ENCODE results near the gene ZNF585A. TPM values are rescaled to one million over a fixed set of nuclear protein-coding genes. Genes with fewer than 3 reads are reported as not detected.

Gene ZNF585A
- total and polyA plus RNA-seq, 12 donors = 8.1 to 39.4 (median 16.7) TPM

GRCh38 chr19:37165635-37166034 is 6.9 kb downstream of the ZNF585A start:
- intact Hi-C loops (cut with DNase I) = no loop called here
- no peaks in the 10 kb centered on the region for H3K27me3 ChIP-seq
- H3K27ac ChIP-seq = no peak overlapping the region
- peaks cover 1 to 25% (median 5%) of the 10 kb centered on the region in 3 donors for H3K9me3 ChIP-seq (replicated peaks in 1 of 3)
- no peak for TF ChIP-seq POLR2A (IDR thresholded peaks at IDR 0.05)
- TF ChIP-seq, protein P1, sequence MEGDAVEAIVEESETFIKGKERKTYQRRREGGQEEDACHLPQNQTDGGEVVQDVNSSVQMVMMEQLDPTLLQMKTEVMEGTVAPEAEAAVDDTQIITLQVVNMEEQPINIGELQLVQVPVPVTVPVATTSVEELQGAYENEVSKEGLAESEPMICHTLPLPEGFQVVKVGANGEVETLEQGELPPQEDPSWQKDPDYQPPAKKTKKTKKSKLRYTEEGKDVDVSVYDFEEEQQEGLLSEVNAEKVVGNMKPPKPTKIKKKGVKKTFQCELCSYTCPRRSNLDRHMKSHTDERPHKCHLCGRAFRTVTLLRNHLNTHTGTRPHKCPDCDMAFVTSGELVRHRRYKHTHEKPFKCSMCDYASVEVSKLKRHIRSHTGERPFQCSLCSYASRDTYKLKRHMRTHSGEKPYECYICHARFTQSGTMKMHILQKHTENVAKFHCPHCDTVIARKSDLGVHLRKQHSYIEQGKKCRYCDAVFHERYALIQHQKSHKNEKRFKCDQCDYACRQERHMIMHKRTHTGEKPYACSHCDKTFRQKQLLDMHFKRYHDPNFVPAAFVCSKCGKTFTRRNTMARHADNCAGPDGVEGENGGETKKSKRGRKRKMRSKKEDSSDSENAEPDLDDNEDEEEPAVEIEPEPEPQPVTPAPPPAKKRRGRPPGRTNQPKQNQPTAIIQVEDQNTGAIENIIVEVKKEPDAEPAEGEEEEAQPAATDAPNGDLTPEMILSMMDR (IDR thresholded peaks at IDR 0.05) = no peak
- peaks cover 0 to 35% of the 10 kb centered on the region in 2 donors for H3K36me3 ChIP-seq (replicated peaks in 1 of 2)
- DNase-seq = no peak
- H3K4me3 ChIP-seq = no peak overlapping the region
- WGBS, 4 donors = 94 to 100% (median 98%) methylated on average over 1 of the region's 1 CpG
- H3K4me1 ChIP-seq (replicated peaks in 1 of 2) = no peaks in the 10 kb centered on the region

GRCh38 chr19:37160153-37160552 is 12.3 kb downstream of the ZNF585A start:
- peaks cover 0 to 65% (median 11%) of the 10 kb centered on the region in 3 donors for H3K9me3 ChIP-seq (replicated peaks in 1 of 3)

GRCh38 chr19:37148214-37148613 is 24.3 kb downstream of the ZNF585A start:
- peaks cover 0 to 4% of the 10 kb centered on the region in 2 donors for H3K36me3 ChIP-seq (replicated peaks in 1 of 2)
- H3K9me3 ChIP-seq (replicated peaks in 1 of 3) = peaks cover 0 to 77% (median 0%) of the 10 kb centered on the region in 3 donors
- no peak overlapping the region for H3K27ac ChIP-seq
- TF ChIP-seq POLR2A (IDR thresholded peaks at IDR 0.05) = no peak
- TF ChIP-seq, protein P1 (IDR thresholded peaks at IDR 0.05) = no peak
- no peak for DNase-seq
- intact Hi-C loops (cut with DNase I) = no loop called here
- H3K27me3 ChIP-seq = no peaks in the 10 kb centered on the region
- no peaks in the 10 kb centered on the region for H3K4me1 ChIP-seq (replicated peaks in 1 of 2)
- 94 to 98% (median 96%) methylated on average over 3 of the region's 3 CpGs for WGBS, 4 donors
- H3K4me3 ChIP-seq = no peak overlapping the region

More at GRCh38 chr19:37160153-37160552, 12.3 kb downstream of the ZNF585A start:
- Histone ChIP-seq H3K27ac (no peak overlapping the region), H3K27me3 (no peaks in the 10 kb centered on the region), H3K36me3 (replicated peaks in 1 of 2) (peaks cover 3 to 17% of the 10 kb centered on the region in 2 donors), H3K4me1 (replicated peaks in 1 of 2) (no peaks in the 10 kb centered on the region), H3K4me3 (no peak overlapping the region)
- 91 to 100% (median 98%) methylated on average over 1 of the region's 1 CpG for WGBS, 4 donors
- intact Hi-C loops (cut with DNase I) = no loop called here
- TF ChIP-seq, protein P1 (IDR thresholded peaks at IDR 0.05) = no peak
- no peak for TF ChIP-seq POLR2A (IDR thresholded peaks at IDR 0.05)
- DNase-seq = no peak

- Histone ChIP-seq H3K27ac (no peak overlapping the region), H3K36me3 (replicated peaks in 1 of 2) (no peaks in the 10 kb centered on the region), H3K4me3 (no peak overlapping the region), H3K27me3 (no peaks in the 10 kb centered on the region), H3K9me3 (replicated peaks in 1 of 3) (peaks cover 0 to 96% (median 6%) of the 10 kb centered on the region in 3 donors), H3K4me1 (replicated peaks in 1 of 2) (no peaks in the 10 kb centered on the region)
- TF ChIP-seq, protein P1 (IDR thresholded peaks at IDR 0.05) = no peak
- no peak for TF ChIP-seq POLR2A (IDR thresholded peaks at IDR 0.05)
- WGBS, 4 donors = 12 to 41% (median 24%) methylated on average over 1 of the region's 1 CpG
- no peak for DNase-seq
- intact Hi-C loops (cut with DNase I) = loop anchor here in 1 of 2 donors (10.0 kb wide), 1 partner anchor 501 kb away; no protein-coding TSS in a partner anchor
Measured at GRCh38 chr19:37136111-37136510, 36.4 kb downstream of the ZNF585A start.
